OCI-LY3 (cell line): ENCODE measurements around the gene OSTM1.

Experiments used
- CTCF ChIP-seq: fragments of 200-600, 300-600 bp; sonication (generic); IDR thresholded peaks from 2 replicates; pipeline ENCODE4 v1.5.1; 2014; ENCODE audit warnings: antibody characterized with exemption, low read length, low read depth
- EZH2phosphoT487 ChIP-seq: fragments of 200-600 bp; shearing (Covaris generic); IDR thresholded peaks from 2 replicates; pipeline ENCODE4 v1.6.1; 2018; ENCODE audit warnings: antibody characterized with exemption, mixed run types, low read depth

GRCh38 chr6:108074057-108074358 is 533 bp downstream of the OSTM1 start:
- no peak for TF ChIP-seq CTCF
- TF ChIP-seq EZH2phosphoT487 = no peak
